Left forelimb (tissue), 1 donor: Measurements from ENCODE around the gene PDCD7.
A peak's percentile ranks its signal among the peaks of the same experiment; 100 is the strongest.
"Not testable (repeated sequence)": the region's sequence is repeated elsewhere in the genome, so short reads cannot be mapped to it uniquely, and the experiment has no call there.

Experiments used
- DNase-seq: peaks from one replicate; pipeline ENCODE4 v3.0.0-alpha.2; 2018; ENCODE audit warnings: low spot score

Gene PDCD7

DNA sequence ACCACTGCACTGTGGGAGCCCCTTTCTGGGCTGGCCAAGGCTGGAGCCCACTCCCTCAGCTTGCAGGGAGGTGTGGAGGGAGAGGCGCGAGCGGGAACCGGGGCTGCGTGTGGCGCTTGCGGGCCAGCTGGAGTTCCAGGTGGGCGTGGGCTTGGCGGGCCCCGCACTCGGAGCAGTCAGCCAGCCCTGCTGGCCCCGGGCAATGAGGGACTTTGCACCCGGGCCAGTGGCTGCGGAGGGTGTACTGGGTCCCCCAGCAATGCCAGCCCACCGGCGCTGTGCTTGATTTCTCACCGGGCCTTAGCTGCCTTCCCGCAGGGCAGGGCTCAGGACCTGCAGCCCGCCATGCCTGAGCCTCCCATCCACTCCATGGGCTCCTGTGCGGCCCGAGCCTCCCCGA, 58.7 kb downstream of the PDCD7 start:
- DNase-seq = not testable (repeated sequence)

GRCh38 chr15:65072617-65073016, 61.0 kb downstream of the PDCD7 start:
- DNase-seq = no peak

- no peak for DNase-seq
Measured at GRCh38 chr15:65072027-65072426, 61.6 kb downstream of the PDCD7 start.

DNA sequence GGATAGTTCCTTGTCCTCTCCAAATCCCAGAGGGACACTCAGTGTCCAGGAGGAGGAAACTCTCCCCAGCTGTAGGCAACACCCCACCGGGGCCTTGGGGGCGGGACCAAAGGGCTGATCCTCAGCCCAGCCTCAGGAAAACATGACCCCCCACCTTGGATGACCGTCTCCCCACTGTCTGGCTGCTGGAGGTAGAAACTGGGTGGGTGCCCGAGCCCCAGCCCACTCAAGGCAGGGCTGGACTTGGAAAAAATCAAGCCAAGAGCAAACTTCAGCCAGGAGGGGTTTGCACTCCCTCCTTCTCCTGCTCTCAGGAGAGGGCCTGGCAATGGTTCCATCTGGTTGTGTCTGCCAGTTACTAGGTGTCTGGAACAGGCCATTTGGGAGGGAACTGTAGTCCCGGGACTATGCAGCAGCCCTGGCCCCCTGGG, 62.2 kb downstream of the PDCD7 start:
- DNase-seq = no peak

- peak; percentile 20 for DNase-seq
Measured at GRCh38 chr15:65069779-65070546, 63.6 kb downstream of the PDCD7 start.

DNA sequence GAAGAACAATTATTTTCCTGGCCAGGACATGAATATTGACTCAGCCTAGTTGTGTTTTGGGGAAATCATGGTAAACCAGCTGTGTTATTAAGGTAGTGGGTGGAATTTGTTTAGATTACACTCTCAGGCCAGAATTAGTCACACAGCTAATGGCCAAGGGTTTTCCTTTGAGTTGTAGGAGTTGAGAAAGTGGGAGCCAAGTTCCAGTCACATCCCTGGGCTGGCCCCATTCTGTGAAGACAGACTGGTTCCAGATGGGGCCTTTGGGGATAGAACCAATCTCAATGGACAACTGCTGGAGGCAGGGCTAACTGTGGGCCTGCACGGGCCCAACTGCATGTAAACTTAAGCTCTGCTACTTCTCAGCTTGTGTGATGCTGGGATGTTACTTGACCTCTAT, 64.4 kb downstream of the PDCD7 start:
- DNase-seq = peak; percentile 46

- DNase-seq = peak; percentile 51
Measured at GRCh38 chr15:65068403-65068788, 65.2 kb downstream of the PDCD7 start.

- no peak for DNase-seq
Measured at GRCh38 chr15:65067645-65068402, 65.8 kb downstream of the PDCD7 start, which contains the start of gene RASL12. Gene RASL12, minus strand, starts transcription at chr15:65067991. Its CDS starts 156 bp downstream, at chr15:65067835.
